Neuronal stem cell (in vitro differentiated cells): Measurements from ENCODE around the gene LRP1B.

Experiments
- DNase-seq: peaks from one replicate; pipeline ENCODE4 v3.0.0-alpha.2; 2013; ENCODE audit warnings: low spot score
- H2AFZ ChIP-seq: one replicate; pipeline ENCODE4 v1.6.1; 2013; ENCODE audit warnings: mild to moderate bottlenecking, low read length, inconsistent platforms
- H2AK5ac ChIP-seq: 2 replicates; pipeline ENCODE4 v1.6.1; 2013; ENCODE audit warnings: low read depth, mild to moderate bottlenecking, inconsistent platforms, low read length, moderate library complexity, mixed read lengths
- H2BK120ac ChIP-seq: 2 replicates; pipeline ENCODE4 v1.6.1; 2013; ENCODE audit warnings: low read depth, mild to moderate bottlenecking, inconsistent platforms, low read length, moderate library complexity, mixed read lengths
- H2BK12ac ChIP-seq: one replicate; pipeline ENCODE4 v1.6.1; 2013; ENCODE audit warnings: low read length, inconsistent platforms
- H2BK15ac ChIP-seq: 2 replicates; pipeline ENCODE4 v1.6.1; 2013; ENCODE audit warnings: mild to moderate bottlenecking, low read length, inconsistent platforms, mixed read lengths
- H2BK5ac ChIP-seq: one replicate; pipeline ENCODE4 v1.6.1; 2013; ENCODE audit warnings: inconsistent platforms, mild to moderate bottlenecking, low read length, moderate library complexity
- H3K14ac ChIP-seq: one replicate; pipeline ENCODE4 v1.6.1; 2013; ENCODE audit warnings: low read length, inconsistent platforms
- H3K18ac ChIP-seq: 2 replicates; pipeline ENCODE4 v1.6.1; 2013; ENCODE audit warnings: low read length, inconsistent platforms
- H3K23ac ChIP-seq: 2 replicates; pipeline ENCODE4 v1.6.1; 2013; ENCODE audit warnings: low read depth, mild to moderate bottlenecking, mixed read lengths, low read length, inconsistent platforms; ENCODE audit not compliant: poor library complexity
- H3K27ac ChIP-seq: replicated peaks from 3 replicates; pipeline ENCODE4 v1.5.1; 2013; ENCODE audit warnings: low read length, inconsistent platforms
- H3K27me3 ChIP-seq, 3 experiments: 2 replicates each; pipeline ENCODE4 v1.6.1; 2013; ENCODE audit warnings: low read length in 3 of 3, mild to moderate bottlenecking in 2 of 3, inconsistent platforms in 1 of 3, low read depth in 1 of 3, mixed read lengths in 1 of 3, moderate library complexity in 1 of 3; ENCODE audit not compliant: control insufficient read depth in 3 of 3, insufficient read depth in 3 of 3
- H3K36me3 ChIP-seq, 2 donors: replicated peaks in 1 of 2; 2 replicates each; pipeline ENCODE4 v1.6.1; 2013; ENCODE audit warnings: low read length in 2 of 2; ENCODE audit not compliant: control insufficient read depth in 2 of 2, insufficient read depth in 2 of 2
- H3K4ac ChIP-seq: 2 replicates; pipeline ENCODE4 v1.6.1; 2013; ENCODE audit warnings: inconsistent platforms, mild to moderate bottlenecking, low read length, moderate library complexity
- H3K4me1 ChIP-seq, 2 donors: 1 replicate in 1 of 2; 2 replicates in 1 of 2; pipeline ENCODE4 v1.6.1; 2013; ENCODE audit warnings: low read length in 2 of 2, low read depth in 1 of 2; ENCODE audit not compliant: control insufficient read depth in 2 of 2, insufficient read depth in 1 of 2
- H3K4me2 ChIP-seq: one replicate; pipeline ENCODE4 v1.6.1; 2013; ENCODE audit warnings: mild to moderate bottlenecking, low read length, inconsistent platforms; ENCODE audit not compliant: insufficient read depth, poor library complexity, severe bottlenecking
- H3K4me3 ChIP-seq, 2 donors: 2 replicates each; pipeline ENCODE4 v1.5.1; 2013; ENCODE audit warnings: low read length in 2 of 2, mild to moderate bottlenecking in 2 of 2, inconsistent platforms in 1 of 2, moderate library complexity in 1 of 2
- H3K79me1 ChIP-seq: one replicate; pipeline ENCODE4 v1.6.1; 2013; ENCODE audit warnings: low read depth, mild to moderate bottlenecking, inconsistent platforms, low read length, moderate library complexity
- H3K9ac ChIP-seq: one replicate; pipeline ENCODE4 v1.6.1; 2013; ENCODE audit warnings: mild to moderate bottlenecking, low read depth, low read length, inconsistent platforms; ENCODE audit not compliant: poor library complexity
- H3K9me3 ChIP-seq, 2 donors: replicated peaks in 1 of 2; 2 replicates each; pipeline versions ENCODE3 to v1.6.1; 2013; ENCODE audit warnings: low read length in 2 of 2, mild to moderate bottlenecking in 2 of 2, inconsistent platforms in 1 of 2, low read depth in 1 of 2, mixed read lengths in 1 of 2, moderate library complexity in 1 of 2; ENCODE audit not compliant: control insufficient read depth in 2 of 2, insufficient read depth in 1 of 2
- H4K8ac ChIP-seq: one replicate; pipeline ENCODE4 v1.6.1; 2013; ENCODE audit warnings: low read depth, mild to moderate bottlenecking, inconsistent platforms, low read length, moderate library complexity
- H4K91ac ChIP-seq: one replicate; pipeline ENCODE4 v1.6.1; 2013; ENCODE audit warnings: low read length, low read depth, mild to moderate bottlenecking, inconsistent platforms; ENCODE audit not compliant: poor library complexity
- WGBS, 2 donors: extraction: QIAGEN DNeasy Blood & Tissue Kit; methylation state at CpG; one replicate each; pipeline ENCODE4 v1.1.7; 2013; ENCODE audit warnings: missing lambda C conversion rate in 2 of 2, mixed read lengths in 1 of 2; ENCODE audit not compliant: insufficient read length in 2 of 2, insufficient replicate concordance in 1 of 2; ENCODE audit errors: extremely low coverage in 2 of 2; 5-methylcytosine and 5-hydroxymethylcytosine counted together

LRP1B gene

DNA sequence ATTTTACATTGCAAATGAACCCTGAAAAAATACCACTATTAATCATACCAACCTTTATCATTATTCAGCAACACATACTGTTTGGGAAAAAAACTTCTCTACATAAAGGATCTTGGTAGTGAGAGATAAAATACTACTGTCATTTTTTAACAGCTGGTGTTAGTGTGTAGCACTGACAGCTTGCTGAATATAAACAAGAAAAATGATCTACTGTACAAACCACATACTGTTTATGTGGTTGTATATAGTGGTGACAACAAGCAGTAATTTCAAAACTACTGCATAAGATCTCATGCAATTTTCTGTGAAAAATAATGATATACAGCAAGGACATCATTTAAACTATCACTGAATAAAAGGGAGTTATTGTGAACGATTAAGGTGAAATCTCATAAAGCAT is 601.2 kb downstream of the LRP1B start:
- Histone ChIP-seq H3K4ac (no peak overlapping the region), H4K8ac (no peak overlapping the region), H2BK15ac (no peak overlapping the region), H2BK120ac (no peak overlapping the region), H3K18ac (no peak overlapping the region), H4K91ac (no peak overlapping the region), H2AFZ (no peak overlapping the region), H3K23ac (no peak overlapping the region), H3K9me3 (no peaks in the 10 kb centered on the region), H3K4me2 (no peak overlapping the region), H2BK5ac (no peak overlapping the region), H3K27me3 (no peaks in the 10 kb centered on the region), H3K79me1 (no peaks in the 10 kb centered on the region), H3K9ac (no peak overlapping the region), H3K14ac (no peak overlapping the region), H2BK12ac (no peak overlapping the region), H3K4me1 (no peaks in the 10 kb centered on the region), H2AK5ac (no peak overlapping the region), H3K4me3 (no peak overlapping the region), H3K36me3 (no peaks in the 10 kb centered on the region), H3K27ac (no peak overlapping the region)
- no peak for DNase-seq
- no CpG with 5 or more reads among the region's 1 CpG for WGBS, 2 donors

DNA sequence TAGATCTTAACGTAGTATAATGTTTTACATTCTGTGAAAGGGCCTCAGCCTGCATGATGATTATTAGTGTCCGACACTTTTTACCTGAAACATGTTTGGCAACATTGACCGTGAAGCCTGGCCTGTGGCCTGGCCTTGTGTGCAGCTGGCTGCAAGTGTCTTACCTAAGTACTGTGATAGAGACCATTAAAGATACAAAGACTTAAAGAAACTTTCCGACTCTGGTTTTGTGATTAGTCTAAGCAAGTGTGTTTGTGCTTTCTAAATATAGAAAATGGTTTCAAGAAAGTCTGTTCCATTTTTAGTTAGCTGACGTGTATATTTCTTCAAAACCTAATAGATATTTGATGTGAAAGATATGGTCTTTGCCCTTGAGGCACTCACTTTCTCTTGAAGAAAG is 601.8 kb downstream of the LRP1B start:
- Histone ChIP-seq H3K4me1 (no peaks in the 10 kb centered on the region), H4K8ac (no peak overlapping the region), H4K91ac (no peak overlapping the region), H3K79me1 (no peaks in the 10 kb centered on the region), H3K27ac (no peak overlapping the region), H2BK12ac (no peak overlapping the region), H2AK5ac (no peak overlapping the region), H3K27me3 (no peaks in the 10 kb centered on the region), H3K4ac (no peak overlapping the region), H3K9ac (no peak overlapping the region), H3K4me2 (no peak overlapping the region), H3K4me3 (no peak overlapping the region), H2AFZ (no peak overlapping the region), H3K36me3 (no peaks in the 10 kb centered on the region), H3K18ac (no peak overlapping the region), H2BK5ac (no peak overlapping the region), H2BK120ac (no peak overlapping the region), H2BK15ac (no peak overlapping the region), H3K23ac (no peak overlapping the region), H3K9me3 (no peaks in the 10 kb centered on the region), H3K14ac (no peak overlapping the region)
- WGBS, 2 donors = no CpG with 5 or more reads among the region's 5 CpGs
- DNase-seq = no peak

DNA sequence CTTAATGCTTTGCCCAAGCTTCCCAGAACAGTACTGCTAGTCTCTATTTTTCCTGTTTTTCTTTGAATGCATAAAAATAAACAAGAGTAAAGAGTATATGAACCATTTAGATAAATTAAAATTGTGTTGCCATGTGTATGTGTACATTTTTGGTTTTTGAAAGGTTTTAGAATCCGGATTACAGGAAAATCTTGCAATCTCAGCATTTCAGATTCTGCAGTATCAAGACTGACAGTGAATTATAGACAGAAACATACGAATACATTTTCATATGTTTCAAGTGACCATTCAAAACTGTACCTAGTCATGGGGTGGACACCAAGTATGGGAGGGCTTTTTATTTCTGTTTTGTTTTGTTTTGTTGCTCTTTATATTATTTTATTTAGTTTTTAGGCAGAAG is 604.1 kb downstream of the LRP1B start:
- Histone ChIP-seq H3K4me2 (no peak overlapping the region), H2AFZ (no peak overlapping the region), H4K91ac (no peak overlapping the region), H3K4ac (no peak overlapping the region), H2BK12ac (no peak overlapping the region), H3K9ac (no peak overlapping the region), H3K27ac (no peak overlapping the region), H3K4me3 (no peak overlapping the region), H3K27me3 (no peaks in the 10 kb centered on the region), H3K36me3 (no peaks in the 10 kb centered on the region), H2BK5ac (no peak overlapping the region), H3K4me1 (no peaks in the 10 kb centered on the region), H3K79me1 (no peaks in the 10 kb centered on the region), H3K23ac (no peak overlapping the region), H2AK5ac (no peak overlapping the region), H4K8ac (no peak overlapping the region), H3K9me3 (no peaks in the 10 kb centered on the region), H3K14ac (no peak overlapping the region), H2BK120ac (no peak overlapping the region), H3K18ac (no peak overlapping the region), H2BK15ac (no peak overlapping the region)
- no peak for DNase-seq
- no CpG with 5 or more reads among the region's 2 CpGs for WGBS, 2 donors

DNA sequence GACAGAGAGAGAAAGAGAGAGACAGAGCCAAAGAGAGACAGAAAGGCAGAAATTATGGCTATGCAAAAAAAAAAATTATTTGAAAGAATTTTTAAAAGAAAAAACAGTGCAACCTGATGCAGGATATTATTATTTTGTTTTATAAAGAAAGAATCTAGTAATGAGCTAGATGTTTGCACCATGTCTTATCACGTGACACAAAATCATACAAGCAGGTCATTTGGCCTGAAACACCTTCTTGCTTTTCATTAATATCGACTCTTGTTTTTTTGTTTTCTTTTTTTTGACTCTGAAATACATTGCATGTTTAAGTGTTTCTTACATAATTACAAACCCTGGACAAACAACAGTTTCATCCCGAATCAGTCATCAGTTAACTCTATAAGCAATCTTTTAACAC is 606.0 kb downstream of the LRP1B start:
- Histone ChIP-seq H2AFZ (no peak overlapping the region), H3K9ac (no peak overlapping the region), H2BK5ac (no peak overlapping the region), H3K27ac (no peak overlapping the region), H4K91ac (no peak overlapping the region), H3K4me2 (no peak overlapping the region), H3K27me3 (no peaks in the 10 kb centered on the region), H3K18ac (no peak overlapping the region), H3K4me1 (no peaks in the 10 kb centered on the region), H3K36me3 (no peaks in the 10 kb centered on the region), H3K14ac (no peak overlapping the region), H2BK12ac (no peak overlapping the region), H3K4ac (no peak overlapping the region), H2AK5ac (no peak overlapping the region), H2BK15ac (no peak overlapping the region), H3K4me3 (no peak overlapping the region), H3K9me3 (no peaks in the 10 kb centered on the region), H3K79me1 (no peaks in the 10 kb centered on the region), H3K23ac (no peak overlapping the region), H4K8ac (no peak overlapping the region), H2BK120ac (no peak overlapping the region)
- no peak for DNase-seq
- WGBS, 2 donors = no CpG with 5 or more reads among the region's 3 CpGs
